Lung (tissue), 12 donors: ENCODE results near the gene MYF5. TPM values are rescaled to one million over a fixed set of nuclear protein-coding genes. Genes with fewer than 3 reads are reported as not detected.

Experiments
- ATAC-seq: fragments of 200-7000 bp; cut with Tn5 transposase; one replicate; pipeline ENCODE4 v1.9.1; 2020; ENCODE audit warnings: moderate number of reproducible peaks; ENCODE audit not compliant: insufficient read depth, low FRiP score
- DNase-seq, 3 donors: peaks; one replicate each; pipeline ENCODE4 v3.0.0-alpha.2; 2013 to 2017
- H3K27ac ChIP-seq, 2 donors: one replicate each; pipeline ENCODE4 v1.5.1; 2013; ENCODE audit warnings: mild to moderate bottlenecking in 2 of 2, moderate library complexity in 2 of 2, control low read depth in 1 of 2, inconsistent platforms in 1 of 2, low read depth in 1 of 2, low read length in 1 of 2
- H3K27me3 ChIP-seq, 3 donors: one replicate each; pipeline ENCODE4 v1.5.1; 2013; ENCODE audit warnings: low read length in 2 of 3; ENCODE audit not compliant: control insufficient read depth in 3 of 3, insufficient read depth in 3 of 3
- H3K36me3 ChIP-seq, 4 donors: one replicate each; pipeline ENCODE4 v1.5.1; 2013; ENCODE audit warnings: low read length in 4 of 4, mild to moderate bottlenecking in 1 of 4, moderate library complexity in 1 of 4; ENCODE audit not compliant: control insufficient read depth in 4 of 4, insufficient read depth in 4 of 4
- H3K4me1 ChIP-seq, 5 donors: one replicate each; pipeline ENCODE4 v1.5.1; 2013; ENCODE audit warnings: low read length in 5 of 5, mild to moderate bottlenecking in 2 of 5, moderate library complexity in 1 of 5; ENCODE audit not compliant: control insufficient read depth in 5 of 5, insufficient read depth in 5 of 5
- H3K4me3 ChIP-seq: one replicate; pipeline ENCODE4 v1.5.1; 2013; ENCODE audit warnings: mild to moderate bottlenecking, control low read depth, moderate library complexity
- H3K9ac ChIP-seq, 2 donors: one replicate each; pipeline ENCODE4 v1.5.1; 2013; ENCODE audit warnings: low read length in 2 of 2, control low read depth in 1 of 2; ENCODE audit not compliant: insufficient read depth in 1 of 2
- H3K9me3 ChIP-seq, 4 donors: one replicate each; pipeline ENCODE4 v1.5.1; 2013; ENCODE audit warnings: low read length in 3 of 4, mild to moderate bottlenecking in 1 of 4, moderate library complexity in 1 of 4; ENCODE audit not compliant: control insufficient read depth in 4 of 4, insufficient read depth in 3 of 4
- WGBS, 2 donors: extraction: QIAGEN DNeasy Blood & Tissue Kit; methylation state at CpG; one replicate each; pipeline ENCODE4 v1.1.7; 2013; 5-methylcytosine and 5-hydroxymethylcytosine counted together
- polyA plus RNA-seq, 2 donors: library from polyadenylated mRNA; stranded (reverse); fragments of 200-250 nt; gene quantifications; one replicate each; pipeline ENCODE4 v1.2.1, GENCODE V29; 2013
- total RNA-seq, 2 donors: library from RNA; depleted of rRNA in 1 of 2; stranded (reverse); fragments of >200 nt in 1 of 2; gene quantifications; one replicate each; pipeline ENCODE4 v1.2.1, GENCODE V29; 2014 to 2021
- TF ChIP-seq, protein P1 (sequence below): IDR thresholded peaks from 2 replicates; pipeline ENCODE4 v1.5.1; 2012; ENCODE audit warnings: mild to moderate bottlenecking; ENCODE audit errors: control extremely low read depth, extremely low read depth
- donor health status: control.
- donor health status: control.
- donor health status: Bipolar disorder and iron deficiency.
- donor health status: healthy.
- donor health status: DM: yes; HTN: yes; CAD: no.

MYF5 gene
- total and polyA plus RNA-seq, 4 donors, result not detected

DNA sequence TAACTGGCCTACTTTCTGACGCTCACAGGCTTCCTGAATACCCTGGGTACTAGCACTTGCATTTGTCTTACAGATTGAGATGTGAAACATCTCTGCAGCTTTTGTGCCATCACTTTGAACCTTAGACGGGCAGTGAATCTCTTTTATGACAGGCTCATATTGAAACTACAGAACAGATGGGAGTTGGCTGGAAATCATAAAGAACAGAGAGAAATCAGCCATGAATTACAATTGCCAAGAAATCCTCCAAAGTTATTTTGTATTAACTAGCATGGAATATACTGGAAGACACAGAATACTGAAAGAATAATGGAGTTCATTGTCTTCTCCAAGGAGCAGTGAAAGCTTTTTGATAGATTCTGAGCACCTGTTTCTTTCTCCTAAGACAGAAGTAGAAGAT is 32.7 kb downstream of the MYF5 start:
- DNase-seq (no peak), ATAC-seq (no peak)
- H3K4me3 ChIP-seq, result no peak overlapping the region
- WGBS, 2 donors, result 83 to 90% methylated on average over 2 of the region's 2 CpGs
- no peaks in the 10 kb centered on the region for H3K27me3 ChIP-seq
- H3K9me3 ChIP-seq, result no peaks in the 10 kb centered on the region
- no peak overlapping the region for H3K9ac ChIP-seq
- TF ChIP-seq, protein P1, sequence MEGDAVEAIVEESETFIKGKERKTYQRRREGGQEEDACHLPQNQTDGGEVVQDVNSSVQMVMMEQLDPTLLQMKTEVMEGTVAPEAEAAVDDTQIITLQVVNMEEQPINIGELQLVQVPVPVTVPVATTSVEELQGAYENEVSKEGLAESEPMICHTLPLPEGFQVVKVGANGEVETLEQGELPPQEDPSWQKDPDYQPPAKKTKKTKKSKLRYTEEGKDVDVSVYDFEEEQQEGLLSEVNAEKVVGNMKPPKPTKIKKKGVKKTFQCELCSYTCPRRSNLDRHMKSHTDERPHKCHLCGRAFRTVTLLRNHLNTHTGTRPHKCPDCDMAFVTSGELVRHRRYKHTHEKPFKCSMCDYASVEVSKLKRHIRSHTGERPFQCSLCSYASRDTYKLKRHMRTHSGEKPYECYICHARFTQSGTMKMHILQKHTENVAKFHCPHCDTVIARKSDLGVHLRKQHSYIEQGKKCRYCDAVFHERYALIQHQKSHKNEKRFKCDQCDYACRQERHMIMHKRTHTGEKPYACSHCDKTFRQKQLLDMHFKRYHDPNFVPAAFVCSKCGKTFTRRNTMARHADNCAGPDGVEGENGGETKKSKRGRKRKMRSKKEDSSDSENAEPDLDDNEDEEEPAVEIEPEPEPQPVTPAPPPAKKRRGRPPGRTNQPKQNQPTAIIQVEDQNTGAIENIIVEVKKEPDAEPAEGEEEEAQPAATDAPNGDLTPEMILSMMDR, result no peak
- no peaks in the 10 kb centered on the region for H3K36me3 ChIP-seq
- H3K27ac ChIP-seq, result no peak overlapping the region
- H3K4me1 ChIP-seq, result no peaks in the 10 kb centered on the region

DNA sequence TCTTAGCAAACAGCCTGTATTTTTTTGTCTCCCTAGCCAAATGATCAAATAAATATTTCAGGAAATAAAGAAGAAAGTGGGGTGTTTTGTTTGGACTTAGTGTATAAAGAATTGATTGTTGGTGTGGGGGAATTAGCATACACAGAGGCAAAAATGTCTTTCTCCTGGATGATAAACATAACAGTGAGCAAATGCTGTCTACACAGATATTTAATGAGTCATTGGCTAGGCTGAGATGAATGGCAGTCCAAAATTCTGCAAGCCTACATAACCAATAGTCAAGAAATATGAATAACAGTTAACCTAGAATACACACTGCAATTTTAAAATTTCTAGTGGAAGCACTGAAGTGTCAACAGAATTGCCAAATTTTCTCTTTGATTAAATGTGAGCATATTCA is 35.8 kb downstream of the MYF5 start:
- ATAC-seq (no peak), DNase-seq (no peak)
- Histone ChIP-seq H3K9ac (no peak overlapping the region), H3K4me1 (no peaks in the 10 kb centered on the region), H3K4me3 (no peak overlapping the region), H3K9me3 (no peaks in the 10 kb centered on the region), H3K27ac (no peak overlapping the region), H3K27me3 (no peaks in the 10 kb centered on the region), H3K36me3 (no peaks in the 10 kb centered on the region)
- TF ChIP-seq, protein P1, result no peak

DNA sequence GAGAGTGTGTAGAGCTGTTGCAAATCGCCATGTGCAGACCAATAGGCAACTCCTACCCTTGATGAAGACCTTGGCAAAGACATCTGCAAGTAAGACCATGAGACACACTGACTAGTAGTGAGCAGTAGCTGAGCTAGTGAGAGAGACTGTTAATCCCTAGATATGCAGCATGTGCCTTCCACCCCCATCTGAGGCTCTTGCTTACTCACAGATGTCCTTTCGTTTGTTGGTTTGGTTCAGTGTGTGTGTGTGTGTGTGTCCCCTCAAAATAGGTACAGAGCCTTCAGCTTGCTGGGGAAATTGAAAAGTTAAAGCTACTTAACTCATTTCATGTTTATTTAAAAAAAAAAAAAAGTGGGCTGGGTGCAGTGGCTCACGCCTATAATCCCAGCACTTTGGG is 37.6 kb downstream of the MYF5 start:
- Histone ChIP-seq H3K4me1 (no peaks in the 10 kb centered on the region), H3K9me3 (no peaks in the 10 kb centered on the region), H3K9ac (no peak overlapping the region), H3K36me3 (no peaks in the 10 kb centered on the region), H3K4me3 (no peak overlapping the region), H3K27ac (no peak overlapping the region), H3K27me3 (no peaks in the 10 kb centered on the region)
- WGBS, 2 donors, result 88 to 92% methylated on average over 3 of the region's 3 CpGs
- ATAC-seq, result no peak
- no peak for DNase-seq
- TF ChIP-seq, protein P1, result no peak

DNA sequence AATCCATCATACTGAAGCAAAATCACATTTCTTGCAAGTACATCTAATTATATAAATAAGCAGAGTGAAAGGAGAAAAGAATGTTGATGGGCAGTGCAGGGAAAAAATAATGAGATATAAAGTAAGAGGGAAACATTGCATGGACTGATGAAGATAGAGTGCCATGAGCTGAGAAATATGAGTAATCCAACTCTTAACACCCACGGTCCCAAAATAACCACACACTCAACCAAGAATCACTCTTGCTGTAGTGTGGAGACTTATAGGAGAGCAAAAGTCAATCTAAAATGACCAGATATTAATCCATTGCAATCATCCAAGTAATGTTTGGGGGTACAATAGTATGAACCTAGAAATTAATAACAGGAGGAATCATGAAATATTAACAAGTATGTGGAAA is 40.2 kb downstream of the MYF5 start:
- no peaks in the 10 kb centered on the region for H3K27me3 ChIP-seq
- no peaks in the 10 kb centered on the region for H3K9me3 ChIP-seq
- H3K36me3 ChIP-seq, result no peaks in the 10 kb centered on the region
- DNase-seq (no peak), ATAC-seq (no peak)
- 76 to 96% methylated on average over 1 of the region's 1 CpG for WGBS, 2 donors
- TF ChIP-seq, protein P1, result no peak
- no peak overlapping the region for H3K4me3 ChIP-seq
- H3K27ac ChIP-seq, result no peak overlapping the region
- no peak overlapping the region for H3K9ac ChIP-seq
- H3K4me1 ChIP-seq, result no peaks in the 10 kb centered on the region
